Aorta (tissue), 5 donors: ENCODE results near the gene SMARCD2. TPM values are rescaled to one million over a fixed set of nuclear protein-coding genes. Genes with fewer than 3 reads are reported as not detected.
"Not testable (repeated sequence)": the region's sequence is repeated elsewhere in the genome, so short reads cannot be mapped to it uniquely, and the experiment has no call there.

Source experiments
- ATAC-seq: fragments of 200-7000 bp; cut with Tn5 transposase; one replicate; pipeline ENCODE4 v1.9.1; 2022; ENCODE audit warnings: moderate library complexity; ENCODE audit not compliant: low FRiP score
- DNase-seq, 2 donors: peaks; one replicate each; pipeline ENCODE4 v3.0.0-alpha.2; 2020
- H3K27ac ChIP-seq, 2 donors: one replicate each; pipeline ENCODE4 v1.5.1; 2013; ENCODE audit warnings: low read length in 2 of 2, mild to moderate bottlenecking in 2 of 2, moderate library complexity in 2 of 2, control low read depth in 1 of 2, inconsistent platforms in 1 of 2, low read depth in 1 of 2
- H3K27me3 ChIP-seq, 2 donors: one replicate each; pipeline ENCODE4 v1.6.1; 2013; ENCODE audit warnings: control low read depth in 1 of 2, low read length in 1 of 2, mild to moderate bottlenecking in 1 of 2, moderate library complexity in 1 of 2; ENCODE audit not compliant: insufficient read depth in 2 of 2, control insufficient read depth in 1 of 2
- H3K36me3 ChIP-seq, 2 donors: one replicate each; pipeline ENCODE4 v1.6.1; 2013; ENCODE audit warnings: control low read depth in 1 of 2, low read length in 1 of 2, mild to moderate bottlenecking in 1 of 2; ENCODE audit not compliant: insufficient read depth in 2 of 2, control insufficient read depth in 1 of 2
- H3K4me1 ChIP-seq, 2 donors: one replicate each; pipeline ENCODE4 v1.6.1; 2013; ENCODE audit warnings: low read length in 2 of 2, control low read depth in 1 of 2, mild to moderate bottlenecking in 1 of 2, moderate library complexity in 1 of 2; ENCODE audit not compliant: insufficient read depth in 2 of 2, control insufficient read depth in 1 of 2
- H3K4me3 ChIP-seq, 2 donors: one replicate each; pipeline ENCODE4 v1.5.1; 2013; ENCODE audit warnings: low read length in 2 of 2, control low read depth in 1 of 2, mild to moderate bottlenecking in 1 of 2
- H3K9me3 ChIP-seq: one replicate; pipeline ENCODE4 v1.6.1; 2013; ENCODE audit warnings: mild to moderate bottlenecking, low read length; ENCODE audit not compliant: control insufficient read depth
- WGBS, 2 donors: extraction: QIAGEN DNeasy Blood & Tissue Kit; methylation state at CpG; one replicate each; pipeline ENCODE4 v1.1.7; 2013; 5-methylcytosine and 5-hydroxymethylcytosine counted together
- intact Hi-C, 2 donors: fragments of 100-400 bp; cut with DNase I; formaldehyde crosslinking; loops; one replicate each; pipeline versions ENCODE4 v1.14.2 to v1.15.0; 2022
- polyA plus RNA-seq, 2 donors: library from polyadenylated mRNA; stranded (reverse); fragments of 200-250 nt; gene quantifications; one replicate each; pipeline ENCODE4 v1.2.3, GENCODE V29; 2013
- total RNA-seq, 2 donors: library from RNA; stranded (reverse); fragmentation: NEBNext Ultra II Directional; extraction: Animal tissue kit (Norgen Biotek cat#: 25700); gene quantifications; one replicate each; pipeline ENCODE4 v1.2.1, GENCODE V29; 2021
- donor health status: healthy with polysubstance abuse.
- donor health status: Bipolar disorder and iron deficiency.
- donor health status: DM: no; HTN: no; CAD: no.
- donor health status: DM: no; HTN: no; CAD: no.
- donor health status: DM: yes; HTN: yes; CAD: no.

The SMARCD2 gene
- total and polyA plus RNA-seq, 4 donors = 37.9 to 69.7 (median 52.3) TPM

GRCh38 chr17:63816123-63816522, 26.4 kb downstream of the SMARCD2 start:
- no peak overlapping the region for H3K27ac ChIP-seq
- peaks cover 16 to 25% of the 10 kb centered on the region in 2 donors for H3K36me3 ChIP-seq
- no peak for ATAC-seq
- DNase-seq = no peak
- H3K27me3 ChIP-seq = no peaks in the 10 kb centered on the region
- no peak overlapping the region for H3K4me3 ChIP-seq
- no peaks in the 10 kb centered on the region for H3K9me3 ChIP-seq
- H3K4me1 ChIP-seq = no peaks in the 10 kb centered on the region
- 88% methylated on average over 2 of the region's 2 CpGs for WGBS, 2 donors
- intact Hi-C loops = no loop called here

GRCh38 chr17:63809970-63810369, 32.5 kb downstream of the SMARCD2 start:
- Histone ChIP-seq H3K36me3 (peaks cover 12 to 14% of the 10 kb centered on the region in 2 donors), H3K9me3 (no peaks in the 10 kb centered on the region)
- intact Hi-C loops = no loop called here

GRCh38 chr17:63805591-63805990, 36.9 kb downstream of the SMARCD2 start:
- intact Hi-C loops = no loop called here
- Histone ChIP-seq H3K4me1 (no peaks in the 10 kb centered on the region), H3K27ac (no peak overlapping the region), H3K4me3 (no peak overlapping the region), H3K36me3 (peaks cover 6 to 8% of the 10 kb centered on the region in 2 donors), H3K9me3 (no peaks in the 10 kb centered on the region), H3K27me3 (no peaks in the 10 kb centered on the region)
- WGBS, 2 donors = 46 to 50% methylated on average over 2 of the region's 2 CpGs
- DNase-seq (no peak), ATAC-seq (no peak)

More at GRCh38 chr17:63809970-63810369, 32.5 kb downstream of the SMARCD2 start:
- ATAC-seq (no peak), DNase-seq (no peak)
- Histone ChIP-seq H3K4me1 (no peaks in the 10 kb centered on the region), H3K27ac (no peak overlapping the region), H3K27me3 (no peaks in the 10 kb centered on the region), H3K4me3 (no peak overlapping the region)
- 92% methylated on average over 9 of the region's 9 CpGs for WGBS, 2 donors

- no peak for DNase-seq
- intact Hi-C loops = no loop called here
- ATAC-seq = no peak
- Histone ChIP-seq H3K4me3 (no peak overlapping the region), H3K27ac (no peak overlapping the region), H3K36me3 (peaks cover 6 to 16% of the 10 kb centered on the region in 2 donors), H3K4me1 (no peaks in the 10 kb centered on the region), H3K27me3 (no peaks in the 10 kb centered on the region), H3K9me3 (no peaks in the 10 kb centered on the region)
- WGBS, 2 donors = 15 to 24% methylated on average over 1 of the region's 1 CpG
Observed at GRCh38 chr17:63804328-63804727, 38.2 kb downstream of the SMARCD2 start.

GRCh38 chr17:63800783-63801182, 41.7 kb downstream of the SMARCD2 start:
- Histone ChIP-seq H3K9me3 (no peaks in the 10 kb centered on the region), H3K27ac (no peak overlapping the region), H3K4me3 (no peak overlapping the region), H3K4me1 (no peaks in the 10 kb centered on the region), H3K27me3 (no peaks in the 10 kb centered on the region), H3K36me3 (peaks cover 8 to 14% of the 10 kb centered on the region in 2 donors)
- no peak for ATAC-seq
- no peak for DNase-seq
- 94 to 95% methylated on average over 1 of the region's 1 CpG for WGBS, 2 donors
- intact Hi-C loops = no loop called here

GRCh38 chr17:63798572-63799106, 43.8 kb downstream of the SMARCD2 start:
- Histone ChIP-seq H3K27ac (no peak overlapping the region), H3K4me3 (no peak overlapping the region), H3K4me1 (no peaks in the 10 kb centered on the region), H3K9me3 (no peaks in the 10 kb centered on the region), H3K36me3 (peaks cover 8 to 14% of the 10 kb centered on the region in 2 donors), H3K27me3 (no peaks in the 10 kb centered on the region)
- WGBS, 2 donors = 83 to 89% methylated on average over 3 of the region's 3 CpGs
- intact Hi-C loops = no loop called here
- ATAC-seq (no peak), DNase-seq (no peak)

GRCh38 chr17:63796375-63796774, 46.1 kb downstream of the SMARCD2 start:
- DNase-seq, intact Hi-C loops, H3K9me3 ChIP-seq, H3K27ac ChIP-seq, H3K36me3 ChIP-seq, H3K4me3 ChIP-seq, H3K27me3 ChIP-seq, ATAC-seq, H3K4me1 ChIP-seq: not testable (repeated sequence)
- WGBS, 2 donors = 96% methylated on average over 10 of the region's 10 CpGs

- Histone ChIP-seq H3K27ac (no peak overlapping the region), H3K4me3 (no peak overlapping the region), H3K27me3 (no peaks in the 10 kb centered on the region), H3K9me3 (no peaks in the 10 kb centered on the region), H3K4me1 (no peaks in the 10 kb centered on the region), H3K36me3 (peaks cover 0 to 7% of the 10 kb centered on the region in 2 donors)
- intact Hi-C loops = no loop called here
- ATAC-seq (no peak), DNase-seq (no peak)
- WGBS, 2 donors = 76 to 78% methylated on average over 3 of the region's 3 CpGs
Observed at GRCh38 chr17:63792055-63792729, 50.3 kb downstream of the SMARCD2 start.

GRCh38 chr17:63790057-63790456, 52.4 kb downstream of the SMARCD2 start:
- Histone ChIP-seq H3K36me3 (peaks cover 0 to 5% of the 10 kb centered on the region in 2 donors), H3K9me3 (no peaks in the 10 kb centered on the region), H3K27ac (no peak overlapping the region), H3K27me3 (no peaks in the 10 kb centered on the region), H3K4me1 (no peaks in the 10 kb centered on the region), H3K4me3 (no peak overlapping the region)
- 87 to 88% methylated on average over 6 of the region's 6 CpGs for WGBS, 2 donors
- intact Hi-C loops = no loop called here
- ATAC-seq (no peak), DNase-seq (no peak)
